GM21717 (cell line): ENCODE measurements around the gene ZNF672.
"Not testable (repeated sequence)": the region's sequence is repeated elsewhere in the genome, so short reads cannot be mapped to it uniquely, and the experiment has no call there.

ENCODE experiments used
- ATAC-seq: cut with Tn5 transposase; IDR thresholded peaks from one replicate; pipeline ENCODE4 v1.9.1; 2021; ENCODE audit warnings: mild to moderate bottlenecking, moderate library complexity; ENCODE audit not compliant: unreplicated experiment

Gene ZNF672

DNA sequence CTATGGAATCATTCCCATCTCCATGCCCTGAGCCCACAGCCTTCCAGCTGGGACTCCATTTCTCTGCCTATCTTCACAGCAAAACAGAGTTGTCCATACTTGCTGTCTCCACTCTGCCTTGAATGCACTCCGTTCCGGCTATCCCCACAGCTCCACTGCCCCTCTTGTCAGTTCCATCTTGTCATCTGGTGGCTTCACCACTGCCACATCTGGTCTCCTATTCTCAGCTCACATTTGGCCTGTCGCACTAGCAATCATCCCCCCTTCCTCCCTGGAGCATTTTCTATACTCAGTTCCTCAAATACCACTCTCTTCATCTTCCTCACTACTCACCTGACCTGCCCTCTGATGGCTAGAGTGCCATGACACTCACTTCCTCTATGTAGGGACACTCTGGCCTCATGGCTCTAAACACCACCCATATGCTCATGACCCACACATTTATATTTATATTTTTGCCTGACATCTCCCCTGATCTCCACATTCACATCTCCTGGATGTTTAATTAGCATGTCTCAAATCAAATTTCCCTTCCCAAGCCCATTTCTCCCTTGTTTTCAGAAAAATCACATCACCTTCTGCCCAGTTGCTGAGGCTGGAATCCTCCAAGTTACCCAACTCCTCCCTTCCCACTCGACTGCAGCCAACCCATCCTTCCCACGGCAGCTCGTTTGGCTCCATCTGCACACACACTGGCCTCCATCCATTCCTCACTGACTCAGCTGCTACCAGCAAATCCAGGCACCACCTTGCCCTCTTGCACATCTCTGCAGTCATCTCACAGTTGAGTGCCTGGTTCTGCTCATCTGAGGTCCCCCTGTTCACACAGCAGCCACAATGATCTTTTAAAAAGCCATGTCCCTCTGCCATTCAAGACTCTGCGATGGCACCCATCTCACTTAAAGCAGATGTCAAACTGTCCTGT lies 14.7 kb downstream of the ZNF672 start:
- no peak for ATAC-seq

DNA sequence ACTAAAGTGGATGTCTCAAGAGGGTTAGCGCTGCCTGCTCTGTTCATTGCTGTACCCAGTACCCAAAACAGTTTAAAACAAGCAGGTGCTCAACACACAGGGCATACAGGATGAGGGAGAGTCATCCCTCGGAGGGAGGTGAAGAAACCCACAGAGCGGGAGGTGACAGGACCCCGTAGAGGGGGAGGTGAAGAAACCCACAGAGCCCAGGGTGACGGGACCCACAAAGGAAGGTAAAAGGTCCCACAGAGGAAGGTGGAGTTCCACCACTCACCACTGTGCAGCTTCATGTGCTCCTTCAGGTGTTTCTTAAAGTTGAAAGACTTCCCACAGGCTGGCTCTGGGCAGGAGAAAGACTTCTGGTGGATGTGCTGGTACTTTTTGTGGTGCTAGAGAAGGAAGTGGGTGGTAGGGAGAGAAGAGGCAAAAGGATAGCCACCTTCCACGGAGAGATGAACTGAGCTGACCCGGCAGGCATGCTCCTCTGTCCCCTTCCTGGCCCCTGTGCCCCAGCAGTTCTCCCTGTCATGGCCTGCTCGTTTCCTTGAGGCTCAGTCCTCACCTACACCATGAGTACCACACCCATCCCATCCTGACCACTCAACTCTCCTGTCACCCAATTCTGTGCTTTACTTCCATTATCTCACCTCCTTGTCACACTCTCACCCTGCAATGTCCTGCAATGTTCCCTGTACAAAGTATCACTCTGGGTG lies 15.8 kb downstream of the ZNF672 start:
- ATAC-seq, result no peak

DNA sequence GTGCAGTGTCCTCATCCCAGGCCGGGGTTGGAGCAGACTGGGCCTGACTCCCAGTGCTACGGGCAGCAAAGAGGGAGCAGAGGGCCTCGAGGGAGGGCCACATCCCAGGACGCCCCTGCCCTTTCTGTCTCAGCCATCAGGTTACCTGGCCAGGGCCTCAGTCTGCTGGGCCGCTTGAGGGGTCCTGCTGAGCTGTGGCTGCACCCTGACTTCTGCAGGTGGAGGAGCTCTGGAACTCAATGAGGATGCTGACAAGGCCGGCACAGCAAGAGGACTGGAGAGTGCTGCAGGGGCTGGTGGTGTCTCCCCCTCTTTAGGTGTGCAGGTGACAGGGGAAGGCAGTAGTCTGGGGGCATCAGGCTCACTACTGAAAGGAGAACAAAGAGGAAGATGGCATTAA lies 17.6 kb downstream of the ZNF672 start:
- ATAC-seq, result no peak

GRCh38 chr1:248856176-248856575 lies 18.2 kb downstream of the ZNF672 start:
- ATAC-seq, result no peak

DNA sequence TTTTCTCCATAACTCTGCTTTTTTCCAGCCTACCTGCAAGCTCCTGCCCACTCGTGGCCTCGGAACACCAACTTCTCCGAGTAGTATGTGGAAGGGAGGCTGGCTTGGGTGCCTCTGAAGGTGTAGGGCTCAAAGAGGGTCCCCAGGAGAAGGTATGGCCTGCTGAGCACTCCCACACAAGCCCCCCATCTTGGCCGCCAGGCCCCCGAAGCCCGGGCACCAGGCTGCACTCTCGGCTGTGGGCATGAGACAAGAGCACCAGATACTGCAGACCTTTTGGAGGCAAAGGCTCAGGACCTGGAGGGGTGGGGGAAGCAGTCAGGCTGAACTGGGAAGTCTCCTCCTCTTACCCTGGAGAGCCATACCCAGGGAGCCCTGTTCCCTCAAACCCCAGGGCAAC lies 19.2 kb downstream of the ZNF672 start:
- no peak for ATAC-seq

- ATAC-seq, result peak; percentile 1
These were observed 19.7 kb downstream of the ZNF672 start for GRCh38 chr1:248857749-248858095.

GRCh38 chr1:248858096-248858890 lies 20.3 kb downstream of the ZNF672 start:
- peak; percentile 50 for ATAC-seq

GRCh38 chr1:248858891-248859889 lies 21.2 kb downstream of the ZNF672 start, which contains the start of gene ZNF692:
Gene ZNF692 (minus strand): TSS chr1:248859085. CDS start chr1:248858309, 776 bp downstream.
- ATAC-seq, result peak; percentile 76

GRCh38 chr1:248860007-248860406 lies 22.0 kb downstream of the ZNF672 start:
- ATAC-seq, result no peak

- no peak for ATAC-seq
These were observed 23.6 kb downstream of the ZNF672 start for GRCh38 chr1:248861616-248862015.

- peak; percentile 7 for ATAC-seq
These were observed 24.6 kb downstream of the ZNF672 start for GRCh38 chr1:248862695-248862997.

- peak; percentile 69 for ATAC-seq
These were observed 25.2 kb downstream of the ZNF672 start for GRCh38 chr1:248862998-248863881.

GRCh38 chr1:248871837-248872401 lies 33.9 kb downstream of the ZNF672 start:
- ATAC-seq, result no peak

DNA sequence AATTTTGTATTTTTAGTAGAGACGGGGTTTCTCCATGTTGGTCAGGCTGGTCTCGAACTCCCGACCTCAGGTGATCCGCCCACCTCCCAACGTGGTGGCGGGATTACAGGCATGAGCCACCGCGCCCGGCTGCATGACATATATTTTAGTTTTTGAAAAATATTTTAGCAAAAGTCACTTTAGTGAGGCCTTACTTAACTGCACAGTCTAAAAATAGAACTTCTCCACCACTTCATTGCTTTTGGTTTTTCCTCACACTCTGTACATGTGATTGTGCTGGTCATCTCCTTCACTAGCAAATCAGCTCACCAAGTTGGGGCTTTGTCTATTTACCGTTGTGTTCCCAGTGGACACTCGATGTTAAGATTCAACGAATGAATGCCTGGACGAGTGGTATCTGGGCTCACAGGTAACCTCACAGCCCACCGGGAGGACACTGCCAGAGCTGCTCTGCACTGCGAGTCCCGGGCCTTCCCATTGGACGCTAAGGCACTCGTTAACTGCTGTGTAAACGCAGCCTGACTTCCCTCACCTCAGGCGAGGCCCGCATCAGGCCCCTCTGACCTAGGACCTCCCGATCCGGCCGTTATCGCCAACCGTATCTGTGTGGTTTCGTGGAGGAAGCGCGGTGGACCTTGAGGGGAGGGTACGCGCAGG lies 34.9 kb downstream of the ZNF672 start:
- ATAC-seq, result peak; percentile 61

DNA sequence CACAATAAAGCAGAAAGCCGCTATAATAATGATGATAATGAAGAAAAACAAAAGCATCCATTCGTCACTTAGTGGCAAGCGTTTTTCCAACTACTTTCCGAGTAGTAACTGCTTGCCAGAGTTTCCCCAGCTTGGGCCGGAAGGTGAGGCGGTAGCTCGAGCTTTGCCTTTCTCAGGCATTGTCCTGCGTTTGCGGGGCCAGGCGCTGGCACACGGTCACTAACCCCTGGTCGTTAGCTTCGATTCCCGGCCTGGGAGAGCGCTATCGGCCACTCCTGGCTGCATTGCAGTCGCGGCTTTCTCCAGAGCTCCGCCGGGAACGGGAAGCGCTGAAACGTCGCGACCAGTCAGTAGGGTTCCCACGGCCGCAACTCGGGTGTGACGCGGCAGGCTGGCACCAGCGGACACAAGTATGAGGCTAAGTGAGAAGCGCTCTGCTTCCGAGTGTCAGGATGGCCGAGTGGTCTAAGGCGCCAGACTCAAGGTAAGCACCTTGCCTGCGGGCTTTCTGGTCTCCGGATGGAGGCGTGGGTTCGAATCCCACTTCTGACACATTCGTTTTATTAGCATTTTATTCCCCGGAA lies 35.5 kb downstream of the ZNF672 start:
- peak; percentile 79 for ATAC-seq

DNA sequence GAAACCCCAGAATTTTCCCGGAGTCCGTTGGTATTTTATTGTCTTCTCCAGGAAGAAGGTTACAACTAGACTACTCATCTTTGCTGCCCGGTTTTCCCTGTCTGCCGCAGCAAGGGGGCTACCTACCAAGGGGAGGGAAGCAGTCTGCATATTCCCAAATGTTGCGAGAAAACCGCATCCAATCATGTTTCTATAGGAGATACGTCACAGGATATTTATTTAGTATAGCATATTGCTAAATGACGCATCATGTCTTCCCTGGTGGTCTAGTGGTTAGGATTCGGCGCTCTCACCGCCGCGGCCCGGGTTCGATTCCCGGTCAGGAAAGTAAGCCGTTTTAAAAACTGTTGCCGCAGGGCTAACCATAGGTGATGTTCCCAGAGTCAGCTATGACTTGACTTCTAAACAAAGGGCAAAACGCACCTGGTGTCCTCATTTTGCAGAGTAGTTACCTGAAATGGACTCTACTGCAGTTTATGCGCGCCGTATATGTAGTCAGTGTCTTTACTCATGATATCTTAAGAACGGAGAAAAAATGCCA lies 36.0 kb downstream of the ZNF672 start:
- peak; percentile 62 for ATAC-seq

DNA sequence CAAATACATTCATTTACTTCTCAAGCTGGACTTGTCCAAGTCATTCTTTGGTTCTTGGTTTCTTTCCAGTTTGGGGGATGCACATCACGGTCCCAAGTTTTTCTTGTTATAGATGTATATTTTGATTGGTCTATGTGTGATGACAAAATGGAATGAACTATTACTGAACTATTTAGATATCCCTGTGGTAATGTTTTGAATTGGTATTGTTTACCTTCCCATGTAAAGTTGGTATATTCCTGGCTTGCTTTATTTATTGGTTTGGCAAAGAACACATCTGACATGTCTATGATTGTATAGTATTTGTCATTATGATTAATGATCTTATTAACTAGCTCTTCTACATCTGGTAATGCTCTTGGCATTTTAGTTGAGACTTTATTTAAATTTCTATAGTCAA lies 43.2 kb downstream of the ZNF672 start:
- no peak for ATAC-seq

DNA sequence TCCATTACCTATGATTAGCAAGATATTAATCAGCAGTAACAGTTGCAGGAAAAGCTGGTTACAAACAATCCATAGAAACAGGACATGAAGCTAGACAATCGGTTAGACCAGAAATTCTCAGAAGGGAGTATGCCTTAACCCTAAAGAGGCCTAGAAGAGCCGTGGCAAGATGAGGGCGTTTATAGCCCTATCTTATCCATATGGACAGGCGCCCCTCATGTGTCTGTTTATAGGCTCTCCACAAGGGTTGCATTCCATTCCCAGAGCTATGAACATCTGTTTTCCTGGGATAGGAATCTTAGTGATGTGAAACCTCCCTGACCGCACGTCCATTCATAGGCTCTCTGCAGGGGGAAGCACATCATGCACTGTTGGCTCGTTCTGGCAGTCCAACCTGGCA lies 44.4 kb downstream of the ZNF672 start:
- ATAC-seq, result not testable (repeated sequence)
